MCF 10A (cell line): ENCODE results near the gene PTGFRN. TPM values are rescaled to one million over a fixed set of nuclear protein-coding genes. Genes with fewer than 3 reads are reported as not detected.
A peak's percentile ranks its signal among the peaks of the same experiment; 100 is the strongest.

Experiments
- BruUV-seq: library from RNA; stranded (reverse); fragments of 400-500 nt; replicated peaks from 2 replicates; lab custom pipeline; 2021; lab: Mats Ljungman, UMichigan
- CTCF ChIA-PET: fragments of 300-600 bp; sonication (Branson Sonifier 250); formaldehyde crosslinking; extraction: SDS; loops from one replicate; lab custom pipeline; 2021; ENCODE audit warnings: antibody characterized with exemption, inconsistent platforms; lab: Yijun Ruan, JAX
- POLR2A ChIA-PET: fragments of 300-600, 350-650 bp; sonication (Branson Sonifier 250); formaldehyde crosslinking; extraction: SDS; loops from one replicate; lab custom pipeline; 2020; ENCODE audit warnings: antibody characterized with exemption, inconsistent platforms; lab: Yijun Ruan, JAX
- DNase-seq: peaks from one replicate; pipeline ENCODE4 v3.0.0-alpha.2; 2018; ENCODE audit not compliant: unreplicated experiment
- H3K27ac Mint-ChIP-seq: one replicate; pipeline ENCODE4 v1.8.0; 2022; ENCODE audit warnings: mild to moderate bottlenecking, low read depth, mixed read lengths; ENCODE audit not compliant: unreplicated experiment
- H3K27me3 Mint-ChIP-seq: one replicate; pipeline ENCODE4 v1.8.0; 2022; ENCODE audit warnings: mixed read lengths; ENCODE audit not compliant: insufficient read depth, unreplicated experiment
- H3K36me3 Mint-ChIP-seq: one replicate; pipeline ENCODE4 v1.8.0; 2022; ENCODE audit warnings: mild to moderate bottlenecking, moderate library complexity, mixed read lengths; ENCODE audit not compliant: insufficient read depth, unreplicated experiment
- H3K4me1 Mint-ChIP-seq: one replicate; pipeline ENCODE4 v1.8.0; 2022; ENCODE audit warnings: mixed read lengths; ENCODE audit not compliant: insufficient read depth, unreplicated experiment
- H3K4me3 Mint-ChIP-seq: one replicate; pipeline ENCODE4 v1.8.0; 2022; ENCODE audit warnings: mild to moderate bottlenecking, moderate library complexity, mixed read lengths; ENCODE audit not compliant: unreplicated experiment
- H3K9me3 Mint-ChIP-seq: one replicate; pipeline ENCODE4 v1.8.0; 2022; ENCODE audit warnings: mixed read lengths; ENCODE audit not compliant: unreplicated experiment
- CTCF ChIP-seq: fragments of 200-600 bp; IDR thresholded peaks from one replicate; pipeline ENCODE4 v1.8.0; 2022; ENCODE audit warnings: antibody characterized with exemption, mild to moderate bottlenecking; ENCODE audit not compliant: unreplicated experiment
- intact Hi-C: fragments of 100-400 bp; cut with micrococcal nuclease; formaldehyde crosslinking; loops from 2 replicates; pipeline ENCODE4 v1.14.1; 2022
- total RNA-seq: library from RNA; stranded (reverse); gene quantifications from 2 replicates; pipeline ENCODE4 v1.2.3, GENCODE V29; 2022

Gene PTGFRN
- total RNA-seq, 1 experiment from 2014 or later = 45.2 TPM

- H3K4me3 Mint-ChIP-seq = no peak overlapping the region
- POLR2A ChIA-PET = interaction anchor here (0.6 to 3.1 kb wide), 11 partner anchors 9 to 420 kb away, joined by 3 to 24 read pairs (median 3); partner anchors contain the start of genes PTGFRN and TTF2
Observed at GRCh38 chr1:116877141-116877818, 32.4 kb upstream of the PTGFRN start.

GRCh38 chr1:116878804-116879477 lies 30.8 kb upstream of the PTGFRN start:
- TSS peak; percentile 44 for BruUV-seq
- no peak for TF ChIP-seq CTCF
- peak; percentile 88 for DNase-seq
- Mint-ChIP-seq H3K4me1 (peaks cover 8% of the 10 kb centered on the region), H3K27ac (no peak overlapping the region), H3K9me3 (no peaks in the 10 kb centered on the region), H3K4me3 (no peak overlapping the region), H3K36me3 (no peaks in the 10 kb centered on the region), H3K27me3 (no peaks in the 10 kb centered on the region)
- ChIA-PET POLR2A (interaction anchor here (0.6 to 3.1 kb wide), 11 partner anchors 14 to 181 kb away, joined by 3 to 24 read pairs (median 4); partner anchors contain the start of genes PTGFRN and TTF2), CTCF (interaction anchor here (0.6 to 2.0 kb wide), 8 partner anchors 30 to 188 kb away, joined by 3 to 6 read pairs (median 3); partner anchors contain the start of gene PTGFRN)
- intact Hi-C loops = no loop called here

More at GRCh38 chr1:116877141-116877818, 32.4 kb upstream of the PTGFRN start:
- no TSS peak for BruUV-seq
- H3K4me1 Mint-ChIP-seq = peaks cover 5% of the 10 kb centered on the region
- no peak overlapping the region for H3K27ac Mint-ChIP-seq
- H3K27me3 Mint-ChIP-seq = no peaks in the 10 kb centered on the region
- no peak for TF ChIP-seq CTCF
- H3K36me3 Mint-ChIP-seq = no peaks in the 10 kb centered on the region
- CTCF ChIA-PET = interaction anchor here (0.6 to 2.7 kb wide), 5 partner anchors 22 to 1171 kb away, joined by 3 to 12 read pairs (median 4); partner anchors contain the start of gene PTGFRN
- no peaks in the 10 kb centered on the region for H3K9me3 Mint-ChIP-seq
- DNase-seq = no peak
- intact Hi-C loops = no loop called here

GRCh38 chr1:116879478-116880133 lies 30.1 kb upstream of the PTGFRN start:
- Mint-ChIP-seq H3K4me1 (peaks cover 8% of the 10 kb centered on the region), H3K27me3 (no peaks in the 10 kb centered on the region), H3K36me3 (no peaks in the 10 kb centered on the region), H3K9me3 (no peaks in the 10 kb centered on the region), H3K27ac (no peak overlapping the region), H3K4me3 (no peak overlapping the region)
- intact Hi-C loops = no loop called here
- POLR2A ChIA-PET = interaction anchor here (0.7 to 3.2 kb wide), 11 partner anchors 22 to 181 kb away, joined by 3 to 38 read pairs (median 4); partner anchors contain the start of genes PTGFRN and TTF2
- CTCF ChIA-PET = interaction anchor here (0.8 to 2.0 kb wide), 4 partner anchors 26 to 178 kb away, joined by 3 to 7 read pairs (median 4); partner anchors contain the start of gene PTGFRN
- BruUV-seq = no TSS peak
- DNase-seq = no peak
- TF ChIP-seq CTCF = no peak
